GM19395 (cell line): Measurements from ENCODE around the gene CCDC186.
"Not testable (repeated sequence)": the region's sequence is repeated elsewhere in the genome, so short reads cannot be mapped to it uniquely, and the experiment has no call there.

Experiments used
- ATAC-seq: cut with Tn5 transposase; IDR thresholded peaks from one replicate; pipeline ENCODE4 v1.9.1; 2021; ENCODE audit warnings: mild to moderate bottlenecking, moderate library complexity; ENCODE audit not compliant: unreplicated experiment

The CCDC186 gene

GRCh38 chr10:114174695-114175188 lies 739 bp upstream of the CCDC186 start:
- ATAC-seq, result no peak

- peak; percentile 2 for ATAC-seq
These were observed 441 bp downstream of the CCDC186 start for GRCh38 chr10:114173603-114173920.

- ATAC-seq, result no peak
These were observed 1.0 kb downstream of the CCDC186 start for GRCh38 chr10:114172776-114173602.

GRCh38 chr10:114172216-114172615 lies 1.8 kb downstream of the CCDC186 start:
- ATAC-seq, result no peak

GRCh38 chr10:114168450-114169009 lies 5.5 kb downstream of the CCDC186 start:
- no peak for ATAC-seq

GRCh38 chr10:114167985-114168384 lies 6.0 kb downstream of the CCDC186 start:
- no peak for ATAC-seq

GRCh38 chr10:114166494-114166893 lies 7.5 kb downstream of the CCDC186 start:
- ATAC-seq, result no peak

GRCh38 chr10:114166043-114166442 lies 8.0 kb downstream of the CCDC186 start:
- ATAC-seq, result no peak

GRCh38 chr10:114163062-114163461 lies 10.9 kb downstream of the CCDC186 start:
- no peak for ATAC-seq

- no peak for ATAC-seq
These were observed 16.1 kb downstream of the CCDC186 start for GRCh38 chr10:114157912-114158311.

GRCh38 chr10:114151892-114152291 lies 22.1 kb downstream of the CCDC186 start:
- ATAC-seq, result no peak

GRCh38 chr10:114151486-114151885 lies 22.5 kb downstream of the CCDC186 start:
- ATAC-seq, result no peak

- ATAC-seq, result not testable (repeated sequence)
These were observed 24.5 kb downstream of the CCDC186 start for GRCh38 chr10:114149476-114149875.

GRCh38 chr10:114143160-114143559 lies 30.8 kb downstream of the CCDC186 start:
- no peak for ATAC-seq

- no peak for ATAC-seq
These were observed 32.0 kb downstream of the CCDC186 start for GRCh38 chr10:114142018-114142417.

- ATAC-seq, result not testable (repeated sequence)
These were observed 33.2 kb downstream of the CCDC186 start for GRCh38 chr10:114140827-114141226.

GRCh38 chr10:114140036-114140435 lies 34.0 kb downstream of the CCDC186 start:
- ATAC-seq, result no peak

GRCh38 chr10:114138581-114138980 lies 35.4 kb downstream of the CCDC186 start:
- ATAC-seq, result no peak

- no peak for ATAC-seq
These were observed 38.5 kb downstream of the CCDC186 start for GRCh38 chr10:114135476-114135875.

- ATAC-seq, result peak; percentile 70
These were observed 42.9 kb downstream of the CCDC186 start for GRCh38 chr10:114131094-114131493.

- ATAC-seq, result no peak
These were observed 53.0 kb downstream of the CCDC186 start for GRCh38 chr10:114121031-114121430.

GRCh38 chr10:114118514-114118913 lies 55.5 kb downstream of the CCDC186 start:
- ATAC-seq, result no peak
